HEK293T (cell line): ENCODE results near the gene ATP8A2.

Experiments
- ARNT ChIP-seq: fragments of 450-650 bp; IDR thresholded peaks from 2 replicates; pipeline ENCODE4 v1.6.1; 2017; ENCODE audit warnings: mild to moderate bottlenecking
- BHLHE40 ChIP-seq: fragments of 450-650 bp; IDR thresholded peaks from 2 replicates; pipeline ENCODE4 v1.6.1; 2016; ENCODE audit warnings: mild to moderate bottlenecking, moderate library complexity, borderline replicate concordance
- ELF4 ChIP-seq: fragments of 450-650 bp; IDR thresholded peaks from 2 replicates; pipeline ENCODE4 v1.6.1; 2017; ENCODE audit warnings: antibody characterized with exemption
- FOXA1 ChIP-seq: fragments of 450-650 bp; IDR thresholded peaks from 2 replicates; pipeline ENCODE4 v1.6.1; 2016; ENCODE audit warnings: mild to moderate bottlenecking
- FOXK2 ChIP-seq: fragments of 450-650 bp; IDR thresholded peaks from 2 replicates; pipeline ENCODE4 v1.6.1; 2016; ENCODE audit warnings: mild to moderate bottlenecking
- FOXM1 ChIP-seq: fragments of 450-650 bp; IDR thresholded peaks from 2 replicates; pipeline ENCODE4 v1.6.1; 2017; ENCODE audit warnings: mild to moderate bottlenecking, borderline replicate concordance
- HDGF ChIP-seq: fragments of 450-650 bp; IDR thresholded peaks from 2 replicates; pipeline ENCODE4 v1.6.1; 2017; ENCODE audit warnings: antibody characterized with exemption, borderline replicate concordance
- L3MBTL2 ChIP-seq: fragments of 450-650 bp; conservative IDR thresholded peaks from 2 replicates; pipeline ENCODE4 v1.6.1; 2016; ENCODE audit warnings: mild to moderate bottlenecking
- LEF1 ChIP-seq: fragments of 450-650 bp; IDR thresholded peaks from 2 replicates; pipeline ENCODE4 v1.6.1; 2017; ENCODE audit warnings: mild to moderate bottlenecking, borderline replicate concordance
- NFRKB ChIP-seq: fragments of 450-650 bp; IDR thresholded peaks from 2 replicates; pipeline ENCODE4 v1.6.1; 2016; ENCODE audit warnings: mild to moderate bottlenecking, moderate library complexity
- SP1 ChIP-seq: fragments of 450-650 bp; IDR thresholded peaks from 2 replicates; pipeline ENCODE4 v1.6.1; 2017
- SUZ12 ChIP-seq: fragments of 450-650 bp; IDR thresholded peaks from 2 replicates; pipeline ENCODE4 v1.6.1; 2016; ENCODE audit warnings: mild to moderate bottlenecking
- TARDBP ChIP-seq: fragments of 450-650 bp; IDR thresholded peaks from 2 replicates; pipeline ENCODE4 v1.6.1; 2016
- ZNF384 ChIP-seq: fragments of 450-650 bp; IDR thresholded peaks from 2 replicates; pipeline ENCODE4 v1.6.1; 2016

DNA sequence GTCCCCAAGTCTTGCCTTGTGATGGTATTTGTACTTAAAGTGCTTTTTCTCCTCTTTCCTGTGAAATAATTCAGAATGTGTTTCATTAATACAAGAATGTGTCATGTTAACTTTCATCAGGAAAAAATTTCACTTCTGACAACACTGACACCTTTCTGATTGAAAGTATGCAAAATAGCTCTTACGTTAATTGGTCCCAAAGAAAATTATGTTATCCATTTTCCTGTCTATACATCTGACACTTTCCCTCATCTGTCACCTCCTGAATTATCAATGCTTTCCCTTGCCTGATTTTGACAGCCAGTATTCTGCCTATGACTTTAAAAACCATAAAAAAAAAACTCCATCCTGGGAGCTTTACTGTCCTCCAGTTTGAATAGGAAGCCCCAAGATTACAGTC is 336.5 kb downstream of the ATP8A2 start:
- TF ChIP-seq SUZ12, result no peak
- TF ChIP-seq SP1, result no peak
- TF ChIP-seq BHLHE40, result no peak
- TF ChIP-seq ELF4, result no peak
- TF ChIP-seq HDGF, result no peak
- no peak for TF ChIP-seq FOXA1
- TF ChIP-seq NFRKB, result no peak
- TF ChIP-seq ZNF384, result no peak
- TF ChIP-seq ARNT, result no peak
- no peak for TF ChIP-seq TARDBP
- TF ChIP-seq FOXK2, result no peak
- TF ChIP-seq LEF1, result no peak
- TF ChIP-seq FOXM1, result no peak
- no peak for TF ChIP-seq L3MBTL2
